Stimulated activated CD4-positive, alpha-beta T cell treated with anti-CD3 and anti-CD28 coated beads, TNF-alpha, amount 100 ng/mL, for 48 hours (primary cell): ENCODE measurements around the gene BDNF.

Source experiments
- DNase-seq, 3 donors: peaks; one replicate each; pipeline ENCODE4 v3.0.0-alpha.2; 2020; ENCODE audit warnings: low read depth in 3 of 3

BDNF gene

GRCh38 chr11:27625347-27625912, 74.8 kb downstream of the BDNF start:
- DNase-seq: no peak

GRCh38 chr11:27623945-27624523, 76.2 kb downstream of the BDNF start:
- no peak for DNase-seq

GRCh38 chr11:27622541-27623300, 77.5 kb downstream of the BDNF start:
- no peak for DNase-seq

GRCh38 chr11:27621405-27622161, 78.7 kb downstream of the BDNF start:
- DNase-seq: no peak

GRCh38 chr11:27619763-27620335, 80.4 kb downstream of the BDNF start:
- DNase-seq: no peak

GRCh38 chr11:27619039-27619574, 81.1 kb downstream of the BDNF start:
- DNase-seq: no peak

- no peak for DNase-seq
Observed at GRCh38 chr11:27618281-27618915, 81.9 kb downstream of the BDNF start.

- no peak for DNase-seq
Observed at GRCh38 chr11:27616711-27617110, 83.5 kb downstream of the BDNF start.

GRCh38 chr11:27615833-27616232, 84.4 kb downstream of the BDNF start:
- no peak for DNase-seq

GRCh38 chr11:27614092-27614491, 86.2 kb downstream of the BDNF start:
- DNase-seq: no peak

GRCh38 chr11:27612932-27613880, 87.0 kb downstream of the BDNF start:
- DNase-seq: no peak

GRCh38 chr11:27611947-27612455, 88.3 kb downstream of the BDNF start:
- no peak for DNase-seq

- no peak for DNase-seq
Observed at GRCh38 chr11:27611390-27611789, 88.9 kb downstream of the BDNF start.

- DNase-seq: no peak
Observed at GRCh38 chr11:27610946-27611345, 89.3 kb downstream of the BDNF start.

GRCh38 chr11:27610280-27610679, 90.0 kb downstream of the BDNF start:
- DNase-seq: no peak

- no peak for DNase-seq
Observed at GRCh38 chr11:27608951-27609350, 91.3 kb downstream of the BDNF start.

- DNase-seq: no peak
Observed at GRCh38 chr11:27605422-27605821, 94.8 kb downstream of the BDNF start.
